Forelimb muscle (tissue), 1 donor: ENCODE measurements around the gene KRTAP10-11. TPM values are rescaled to one million over a fixed set of nuclear protein-coding genes. Genes with fewer than 3 reads are reported as not detected.
"Not testable (repeated sequence)": the region's sequence is repeated elsewhere in the genome, so short reads cannot be mapped to it uniquely, and the experiment has no call there.

Source experiments
- DNase-seq: peaks from one replicate; pipeline ENCODE4 v3.0.0-alpha.2; 2013; ENCODE audit warnings: low read depth
- polyA plus RNA-seq: library from polyadenylated mRNA; unstranded; fragments of 120-200 nt; gene quantifications from one replicate; pipeline ENCODE4 v1.2.1, GENCODE V29; 2013; ENCODE audit not compliant: insufficient read length

Gene KRTAP10-11, protein sequence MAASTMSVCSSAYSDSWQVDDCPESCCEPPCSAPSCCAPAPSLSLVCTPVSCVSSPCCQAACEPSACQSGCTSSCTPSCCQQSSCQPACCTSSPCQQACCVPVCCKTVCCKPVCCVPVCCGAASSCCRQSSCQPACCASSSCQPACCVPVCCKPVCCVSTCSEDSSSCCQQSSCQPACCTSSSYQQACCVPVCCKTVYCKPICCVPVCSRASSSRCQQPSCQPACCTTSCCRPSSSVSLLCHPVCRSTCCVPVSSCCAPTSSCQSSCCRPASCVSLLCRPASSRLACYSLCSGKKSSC
- not detected for polyA plus RNA-seq

DNA sequence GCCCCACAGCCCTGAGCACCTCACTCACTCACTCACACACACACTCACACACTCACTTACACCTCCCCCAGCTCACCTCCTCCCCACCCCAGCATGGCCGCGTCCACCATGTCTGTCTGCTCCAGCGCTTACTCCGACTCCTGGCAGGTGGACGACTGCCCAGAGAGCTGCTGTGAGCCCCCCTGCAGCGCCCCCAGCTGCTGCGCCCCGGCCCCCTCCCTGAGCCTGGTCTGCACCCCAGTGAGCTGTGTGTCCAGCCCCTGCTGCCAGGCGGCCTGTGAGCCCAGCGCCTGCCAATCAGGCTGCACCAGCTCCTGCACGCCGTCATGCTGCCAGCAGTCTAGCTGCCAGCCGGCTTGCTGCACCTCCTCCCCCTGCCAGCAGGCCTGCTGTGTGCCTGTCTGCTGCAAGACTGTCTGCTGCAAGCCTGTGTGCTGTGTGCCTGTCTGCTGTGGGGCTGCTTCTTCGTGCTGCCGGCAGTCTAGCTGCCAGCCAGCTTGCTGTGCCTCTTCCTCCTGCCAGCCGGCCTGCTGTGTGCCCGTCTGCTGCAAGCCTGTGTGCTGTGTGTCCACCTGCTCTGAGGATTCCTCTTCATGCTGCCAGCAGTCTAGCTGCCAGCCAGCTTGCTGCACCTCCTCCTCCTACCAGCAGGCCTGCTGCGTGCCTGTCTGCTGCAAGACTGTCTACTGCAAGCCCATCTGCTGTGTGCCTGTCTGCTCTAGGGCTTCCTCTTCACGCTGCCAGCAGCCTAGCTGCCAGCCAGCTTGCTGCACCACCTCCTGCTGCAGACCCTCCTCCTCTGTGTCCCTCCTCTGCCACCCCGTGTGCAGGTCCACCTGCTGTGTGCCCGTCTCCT is at the start of gene KRTAP10-11:
Gene KRTAP10-11, plus strand, starts transcription at position 49 of the 856 bp plus-strand sequence. Its CDS starts 45 bp downstream, at position 94.
- DNase-seq, result not testable (repeated sequence)

- DNase-seq, result no peak
These were observed 48.2 kb upstream of the KRTAP10-11 start for GRCh38 chr21:44598061-44598460.

DNA sequence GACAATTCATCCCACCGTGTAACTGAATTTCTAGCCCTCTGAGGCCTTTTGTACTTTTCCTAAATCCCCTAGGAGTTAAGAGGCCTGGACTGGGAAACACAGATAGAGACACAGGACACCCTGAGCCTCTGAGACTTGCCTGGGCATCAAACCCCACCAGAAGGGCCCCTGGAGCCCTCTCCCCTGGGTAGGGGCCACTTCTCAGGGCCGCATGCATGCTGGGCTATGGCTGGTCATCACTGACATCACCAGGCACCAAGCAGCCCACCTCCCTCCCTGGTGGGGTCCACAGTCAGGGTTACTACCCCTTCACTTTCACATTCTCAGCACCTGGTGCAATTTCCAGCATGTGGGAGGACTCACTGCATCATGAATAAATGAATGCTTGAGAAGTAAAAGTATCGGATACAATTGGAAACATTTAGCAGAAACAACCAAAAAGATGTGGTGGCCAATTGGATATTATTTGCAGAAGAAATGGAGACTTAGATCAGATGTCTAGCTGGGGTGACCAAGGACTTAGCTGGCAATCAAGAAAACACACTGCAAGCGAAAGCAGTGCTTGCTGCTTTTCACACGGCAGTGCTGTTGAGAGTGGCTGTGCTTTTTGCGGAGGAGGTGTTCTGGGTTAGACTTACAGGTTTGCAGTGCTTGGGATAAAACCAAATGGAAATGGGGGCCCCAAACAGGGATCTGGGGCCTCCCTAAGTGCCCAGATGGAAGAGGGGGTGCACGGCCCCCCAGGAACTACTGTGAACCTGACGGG is 46.8 kb upstream of the KRTAP10-11 start:
- no peak for DNase-seq

- not testable (repeated sequence) for DNase-seq
These were observed 45.9 kb upstream of the KRTAP10-11 start, which contains the start of gene KRTAP10-7 for GRCh38 chr21:44600118-44600978. Gene KRTAP10-7, plus strand, starts transcription at chr21:44600597. Its CDS starts 25 bp downstream, at chr21:44600622.

GRCh38 chr21:44601091-44601490 is 45.1 kb upstream of the KRTAP10-11 start:
- DNase-seq, result not testable (repeated sequence)

DNA sequence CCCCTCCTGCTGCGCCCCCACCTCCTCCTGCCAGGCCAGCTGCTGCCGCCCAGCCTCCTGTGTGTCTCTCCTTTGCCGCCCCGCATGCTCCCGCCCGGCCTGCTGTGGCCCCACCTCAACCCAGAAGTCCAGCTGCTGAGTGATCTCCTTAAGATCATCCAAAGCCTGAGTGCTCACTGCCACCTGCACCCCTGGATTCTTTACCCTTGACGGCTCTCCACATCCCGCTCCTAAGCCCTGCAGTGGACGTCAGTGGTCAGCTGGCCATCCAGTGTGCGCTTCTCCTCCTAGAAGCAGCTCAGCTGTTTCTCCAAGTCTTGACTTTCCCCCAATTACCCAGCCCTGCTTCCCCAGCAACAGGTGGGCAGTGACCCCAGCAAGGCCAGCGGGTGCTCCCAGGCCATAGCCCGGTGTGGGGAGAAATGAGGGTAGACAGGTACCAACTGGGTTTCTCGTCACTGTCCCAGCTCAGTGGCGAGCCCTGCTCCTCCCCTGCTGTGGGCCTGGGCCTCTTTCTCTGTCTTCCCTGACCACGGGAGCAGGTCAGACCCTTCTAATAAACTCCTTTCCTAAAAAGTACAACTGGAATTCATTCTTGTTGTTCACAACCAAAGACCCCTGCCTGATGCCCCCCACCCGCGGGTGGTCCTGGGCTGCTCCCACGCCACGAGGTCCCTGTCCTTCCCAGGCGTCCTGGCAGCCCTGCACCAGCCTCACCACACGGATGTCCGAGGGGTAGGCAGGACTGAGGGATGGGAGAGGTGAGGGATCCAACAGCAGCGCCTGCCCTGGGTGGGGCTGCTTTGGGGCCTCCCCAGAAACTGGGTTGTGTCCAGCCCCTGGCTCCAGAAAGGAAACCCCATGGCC is 44.4 kb upstream of the KRTAP10-11 start:
- DNase-seq, result no peak

- no peak for DNase-seq
These were observed 43.8 kb upstream of the KRTAP10-11 start for GRCh38 chr21:44602463-44602850.

- no peak for DNase-seq
These were observed 42.9 kb upstream of the KRTAP10-11 start for GRCh38 chr21:44603109-44603875.

DNA sequence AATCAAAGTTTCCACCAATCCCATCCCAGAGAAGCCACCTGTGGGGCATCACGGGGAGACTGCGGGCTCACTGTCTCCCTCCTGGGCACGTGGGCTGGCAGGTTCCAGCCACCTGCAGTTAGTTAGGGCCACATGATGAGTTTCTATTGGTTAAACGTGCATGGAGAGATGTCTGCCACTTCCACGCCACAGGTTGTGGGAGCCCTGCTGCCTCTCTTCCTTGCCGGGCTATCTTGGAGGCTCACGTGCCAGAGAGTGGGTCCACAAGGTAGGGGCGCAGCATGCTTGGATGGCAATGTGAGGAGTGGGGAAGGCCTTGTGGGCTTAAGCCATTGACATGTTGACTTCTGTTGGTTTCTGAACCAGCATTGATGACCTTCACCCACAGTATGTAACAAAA is 42.3 kb upstream of the KRTAP10-11 start:
- DNase-seq, result no peak

- no peak for DNase-seq
These were observed 39.7 kb upstream of the KRTAP10-11 start for GRCh38 chr21:44606495-44606894.

DNA sequence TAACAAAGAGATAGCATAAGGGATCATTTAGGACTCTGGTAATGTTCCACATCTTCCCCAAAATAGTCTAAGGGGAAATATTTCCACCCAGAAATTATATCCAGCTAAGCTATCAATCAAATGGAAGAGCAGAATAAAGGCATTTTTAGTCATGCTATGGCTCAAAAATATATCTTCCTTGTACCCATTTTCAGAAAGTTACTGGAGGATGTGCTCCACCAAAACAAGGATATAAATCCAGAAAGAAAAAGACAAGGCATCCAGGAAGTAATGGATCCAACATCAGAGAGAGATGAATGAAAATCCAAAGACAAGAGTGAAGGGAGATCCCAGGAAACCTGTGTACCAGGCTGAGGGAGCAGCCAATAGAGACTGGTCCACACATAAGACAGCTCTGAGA is 37.0 kb upstream of the KRTAP10-11 start:
- no peak for DNase-seq

- DNase-seq, result not testable (repeated sequence)
These were observed 35.9 kb upstream of the KRTAP10-11 start for GRCh38 chr21:44610157-44610843.

GRCh38 chr21:44611551-44611950 is 34.7 kb upstream of the KRTAP10-11 start:
- no peak for DNase-seq

DNA sequence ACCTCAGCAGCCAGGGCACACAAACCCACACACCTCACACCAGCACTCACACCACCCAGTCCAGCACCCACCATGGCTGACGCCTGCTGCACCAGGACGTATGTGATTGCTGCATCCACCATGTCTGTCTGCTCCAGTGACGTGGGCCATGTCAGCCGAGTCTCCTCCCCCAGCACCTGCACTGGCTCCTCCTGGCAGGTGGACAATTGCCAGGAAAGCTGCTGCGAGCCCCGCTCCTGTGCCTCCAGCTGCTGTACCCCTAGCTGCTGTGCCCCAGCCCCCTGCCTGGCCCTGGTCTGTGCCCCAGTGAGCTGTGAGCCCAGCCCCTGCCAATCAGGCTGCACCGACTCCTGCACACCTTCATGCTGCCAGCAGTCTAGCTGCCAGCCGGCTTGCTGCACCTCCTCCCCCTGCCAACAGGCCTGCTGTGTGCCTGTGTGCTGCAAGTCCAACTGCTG is 34.2 kb upstream of the KRTAP10-11 start, which contains the start of gene KRTAP10-8:
Gene KRTAP10-8, plus strand, starts transcription at position 51 of the 458 bp plus-strand sequence. Its CDS starts 22 bp downstream, at position 73.
- DNase-seq, result no peak

DNA sequence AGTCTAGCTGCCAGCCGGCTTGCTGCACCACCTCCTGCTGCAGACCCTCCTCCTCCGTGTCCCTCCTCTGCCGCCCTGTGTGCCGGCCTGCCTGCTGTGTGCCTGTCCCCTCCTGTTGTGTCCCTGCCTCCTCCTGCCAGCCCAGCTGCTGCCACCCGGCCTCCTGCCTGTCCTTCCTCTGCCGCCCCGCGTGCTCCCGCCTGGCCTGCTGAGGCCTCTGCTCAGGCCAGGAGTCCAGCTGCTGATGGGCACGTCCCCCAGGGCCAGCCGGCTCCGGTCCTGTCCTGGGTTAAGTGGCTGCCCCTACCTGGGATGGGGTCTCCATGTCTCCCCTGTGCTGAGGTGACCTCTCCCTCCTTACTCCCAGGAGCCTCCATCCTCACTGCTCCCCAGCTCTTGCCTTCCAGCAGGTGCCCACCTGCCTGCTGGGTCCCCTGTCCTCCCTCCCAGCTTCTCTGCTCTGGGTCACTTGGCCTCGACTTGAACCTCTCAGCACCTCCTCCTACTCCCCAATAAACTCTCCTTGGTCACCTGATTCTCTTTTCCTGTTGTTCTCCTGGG is 33.5 kb upstream of the KRTAP10-11 start:
- no peak for DNase-seq

GRCh38 chr21:44613386-44614155 is 32.6 kb upstream of the KRTAP10-11 start:
- no peak for DNase-seq

- DNase-seq, result no peak
These were observed 32.0 kb upstream of the KRTAP10-11 start for GRCh38 chr21:44614161-44614631.
